ENCODE data around the gene SLIT2. TPM values are rescaled to one million over a fixed set of nuclear protein-coding genes. Genes with fewer than 3 reads are reported as not detected.

The SLIT2 gene
- total RNA-seq, 2 donors from 2014 or later: not detected

DNA sequence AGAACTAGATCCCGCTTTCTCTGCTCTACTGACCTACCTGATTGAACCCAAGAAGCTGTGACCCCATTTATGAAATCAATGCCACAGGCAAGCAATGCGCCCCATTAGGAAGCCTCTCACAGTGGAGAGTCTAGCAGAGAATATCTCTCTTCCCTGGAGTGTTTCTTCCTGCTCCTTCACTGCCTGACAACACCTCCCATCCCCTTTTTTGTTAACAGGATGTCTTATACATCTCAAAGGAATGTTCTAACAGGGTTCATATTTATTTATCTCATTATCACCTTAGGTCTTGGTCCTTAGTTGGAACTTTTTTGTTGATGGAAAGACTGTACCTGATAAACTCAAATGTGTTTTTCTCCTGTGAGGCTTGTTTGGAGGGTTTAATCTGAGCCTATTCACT lies 35.5 kb downstream of the SLIT2 start:
- no peak for DNase-seq (ENCODE audit: low spot score in 2 of 2)
- H3K9me3 Mint-ChIP-seq: peaks cover 4 to 8% of the 10 kb centered on the region in 2 donors
- no peak for ATAC-seq
- H3K27ac Mint-ChIP-seq: no peak overlapping the region
- H3K36me3 Mint-ChIP-seq: no peaks in the 10 kb centered on the region

DNA sequence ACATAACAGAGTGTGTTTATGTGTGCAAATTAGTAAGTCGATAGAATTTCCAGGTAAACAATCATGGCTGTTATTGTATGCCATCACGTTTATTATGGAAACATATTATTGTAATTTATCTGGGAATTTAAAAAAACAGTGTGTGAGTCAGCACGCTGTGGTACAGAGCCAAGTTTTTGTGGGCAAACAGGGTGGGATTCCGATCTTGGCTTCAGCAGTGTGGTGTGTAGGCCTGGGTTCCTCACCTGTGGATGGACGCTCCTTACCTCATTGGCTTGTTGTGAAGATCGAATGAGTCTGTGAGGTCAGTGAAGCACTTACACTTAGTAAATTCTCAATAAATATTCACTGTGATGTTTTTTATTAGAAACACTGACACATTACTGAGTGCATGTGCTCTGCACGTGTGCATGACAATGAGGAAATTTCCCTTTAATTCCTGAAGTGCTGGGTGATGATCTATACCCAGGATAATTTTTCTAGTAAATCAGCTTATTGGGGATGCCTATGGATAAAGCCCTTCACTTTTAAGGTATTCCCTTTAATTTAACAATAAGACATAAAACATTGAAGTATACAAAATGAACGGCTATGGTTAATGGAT lies 36.4 kb downstream of the SLIT2 start:
- H3K36me3 Mint-ChIP-seq: no peaks in the 10 kb centered on the region
- ATAC-seq (no peak), DNase-seq (ENCODE audit: low spot score in 2 of 2) (no peak)
- no peak overlapping the region for H3K27ac Mint-ChIP-seq
- H3K9me3 Mint-ChIP-seq: peaks cover 4 to 10% of the 10 kb centered on the region in 2 donors

DNA sequence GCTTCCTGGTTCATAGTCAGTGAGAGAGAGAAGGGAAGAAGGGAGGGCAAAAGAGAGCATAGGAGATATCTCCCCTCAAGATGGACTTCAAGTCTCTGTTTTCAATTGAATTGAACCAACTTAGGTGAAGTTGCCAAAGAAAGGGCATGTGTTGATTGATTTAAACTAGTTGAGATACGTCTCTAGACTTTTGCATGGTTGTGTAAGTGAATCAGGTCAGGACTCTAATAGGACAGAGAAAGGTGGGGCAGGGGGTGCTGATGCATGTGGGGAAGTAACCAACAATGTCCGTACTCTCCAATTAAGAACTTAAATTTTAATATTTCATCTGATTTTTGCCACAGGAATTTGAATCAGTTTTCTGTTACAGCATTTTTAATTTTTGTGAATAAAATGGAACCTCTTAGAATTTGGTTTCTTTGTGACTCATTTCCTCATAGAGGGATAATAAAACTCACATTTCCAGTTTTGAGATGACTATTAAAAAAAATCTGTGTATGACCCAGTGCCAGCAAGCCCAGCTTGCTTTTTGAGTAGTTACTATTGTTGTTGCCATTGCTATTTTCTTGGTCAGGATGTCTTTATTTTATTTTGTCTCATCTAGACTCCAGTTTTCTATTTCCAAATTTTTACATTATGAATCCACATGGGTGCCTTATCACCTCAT lies 37.3 kb downstream of the SLIT2 start:
- Mint-ChIP-seq H3K27ac (no peak overlapping the region), H3K9me3 (peaks cover 1 to 10% of the 10 kb centered on the region in 2 donors), H3K36me3 (no peaks in the 10 kb centered on the region)
- no peak for ATAC-seq
- DNase-seq (ENCODE audit: low spot score in 2 of 2): no peak

DNA sequence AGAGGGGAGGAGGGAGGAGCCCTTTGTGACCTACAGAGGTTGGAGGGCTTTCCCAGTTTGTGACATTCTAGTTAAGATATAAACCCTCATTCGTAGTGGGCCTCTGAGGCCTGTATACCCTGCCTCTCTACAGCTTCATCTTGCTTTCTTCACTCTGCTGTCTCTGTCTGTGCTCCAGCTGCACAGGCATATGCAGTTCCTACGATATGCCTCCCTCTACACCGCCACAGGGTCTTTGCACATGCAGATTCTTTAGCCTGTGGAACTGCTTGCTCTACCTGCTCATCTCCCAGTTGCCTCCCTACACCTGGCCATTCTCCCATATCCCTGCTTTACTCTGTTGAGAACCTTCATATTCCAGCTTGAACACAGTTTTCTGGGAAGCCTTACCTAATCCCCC lies 38.1 kb downstream of the SLIT2 start:
- H3K36me3 Mint-ChIP-seq: no peaks in the 10 kb centered on the region
- no peak overlapping the region for H3K27ac Mint-ChIP-seq
- H3K9me3 Mint-ChIP-seq: peaks cover 0 to 10% of the 10 kb centered on the region in 2 donors
- ATAC-seq (no peak), DNase-seq (ENCODE audit: low spot score in 2 of 2) (no peak)

DNA sequence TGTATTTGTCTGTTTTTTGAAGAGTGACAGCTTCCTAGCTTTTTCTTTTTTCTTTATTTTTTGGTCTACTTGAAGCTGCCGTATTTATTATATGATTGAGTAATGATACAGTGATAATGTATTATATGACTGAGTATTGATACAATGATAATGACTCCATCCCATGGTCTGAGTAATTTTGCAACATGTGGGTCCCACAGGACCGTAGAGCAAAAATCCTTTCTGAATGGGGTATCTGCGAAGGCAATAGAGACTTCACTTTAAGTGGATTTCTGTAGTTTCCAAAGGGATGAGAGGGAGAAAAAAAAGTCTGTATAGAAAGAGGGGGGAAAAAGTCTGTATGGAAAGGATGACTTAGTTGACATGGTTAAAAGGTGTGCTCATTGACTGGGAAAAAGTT lies 41.0 kb downstream of the SLIT2 start:
- no peak overlapping the region for H3K27ac Mint-ChIP-seq
- no peak for ATAC-seq
- no peak for DNase-seq (ENCODE audit: low spot score in 2 of 2)
- H3K36me3 Mint-ChIP-seq: no peaks in the 10 kb centered on the region
- peaks cover 0 to 10% of the 10 kb centered on the region in 2 donors for H3K9me3 Mint-ChIP-seq

DNA sequence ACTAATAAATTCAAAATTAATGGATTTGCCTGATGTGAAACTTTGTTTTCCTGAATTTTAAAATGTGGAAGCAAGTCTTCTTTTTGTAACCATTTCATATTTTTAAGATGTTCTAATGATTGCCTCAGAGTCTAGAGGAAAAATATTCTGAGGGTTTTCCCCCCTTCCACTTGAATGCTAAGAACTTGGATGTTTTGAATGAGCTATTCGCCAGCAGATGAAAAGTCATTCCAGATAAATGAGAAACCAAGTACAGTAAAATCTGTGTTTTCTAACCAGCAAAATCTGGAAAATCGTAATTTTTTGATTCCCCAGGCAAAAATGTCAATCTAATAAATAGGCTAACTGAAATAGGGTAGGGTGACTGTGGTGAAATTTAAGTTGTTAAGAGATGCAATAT lies 45.6 kb downstream of the SLIT2 start:
- Mint-ChIP-seq H3K36me3 (no peaks in the 10 kb centered on the region), H3K27ac (no peak overlapping the region), H3K9me3 (peaks cover 2% of the 10 kb centered on the region in 2 donors)
- DNase-seq (ENCODE audit: low spot score in 2 of 2) (no peak), ATAC-seq (no peak)

DNA sequence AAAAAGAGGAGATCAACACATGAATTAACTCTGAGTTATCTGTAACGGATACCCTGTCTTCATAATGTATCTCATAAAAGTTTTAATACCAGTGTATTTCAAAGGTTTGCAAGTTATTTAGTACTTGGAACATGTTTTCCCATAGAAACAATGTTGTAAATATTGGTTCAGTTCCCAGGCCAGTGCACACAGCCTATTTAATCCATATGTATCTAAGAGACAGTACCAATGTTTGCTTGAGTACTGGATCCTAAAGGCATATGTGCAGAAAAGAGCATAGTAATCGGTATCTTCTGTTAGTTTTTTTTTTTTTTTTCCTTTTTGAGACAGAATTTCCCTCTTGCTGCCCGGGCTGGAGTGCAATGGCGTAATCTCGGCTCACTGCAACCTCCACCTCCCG lies 46.1 kb downstream of the SLIT2 start:
- peaks cover 0 to 4% of the 10 kb centered on the region in 2 donors for H3K9me3 Mint-ChIP-seq
- H3K27ac Mint-ChIP-seq: no peak overlapping the region
- DNase-seq (ENCODE audit: low spot score in 2 of 2) (no peak), ATAC-seq (no peak)
- H3K36me3 Mint-ChIP-seq: no peaks in the 10 kb centered on the region

DNA sequence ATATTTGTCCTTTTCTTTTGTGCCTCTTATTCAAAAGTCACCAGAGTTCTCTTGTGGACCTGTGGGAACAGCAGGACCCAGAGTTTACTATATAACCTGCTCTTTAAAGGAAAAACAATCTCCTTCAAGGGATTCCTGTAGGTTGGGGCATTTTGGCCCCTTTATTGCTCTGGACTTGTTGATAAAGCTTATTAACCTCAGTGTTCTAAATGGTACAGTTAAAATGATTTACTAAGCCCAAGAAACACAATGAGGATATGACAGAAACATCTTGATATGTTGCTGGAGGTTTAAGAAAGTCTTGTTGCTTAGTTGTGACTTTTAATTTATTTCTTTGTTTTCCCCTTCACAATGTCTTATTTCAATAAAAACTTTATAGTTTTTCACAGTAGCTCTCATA lies 46.8 kb downstream of the SLIT2 start:
- Mint-ChIP-seq H3K9me3 (peaks cover under 1 to 4% of the 10 kb centered on the region in 2 donors), H3K27ac (no peak overlapping the region), H3K36me3 (no peaks in the 10 kb centered on the region)
- ATAC-seq (no peak), DNase-seq (ENCODE audit: low spot score in 2 of 2) (no peak)

DNA sequence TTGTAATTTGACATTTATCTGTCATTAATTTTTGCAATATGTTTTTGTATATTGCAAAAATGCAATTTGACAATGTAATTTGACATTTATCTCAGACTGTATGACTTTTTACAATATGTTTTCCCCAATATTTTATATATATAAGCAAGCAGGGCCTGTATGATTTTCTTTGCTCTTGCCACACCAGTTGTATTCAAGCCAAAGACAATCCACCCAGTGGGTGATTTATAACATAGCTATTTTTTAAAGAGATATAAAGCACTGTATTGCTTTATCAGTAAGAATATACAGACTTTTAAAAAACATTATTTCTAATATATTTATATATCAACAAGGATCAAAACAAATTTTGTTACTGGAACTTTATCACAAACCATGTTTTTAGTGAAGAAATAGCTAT lies 47.3 kb downstream of the SLIT2 start:
- Mint-ChIP-seq H3K27ac (no peak overlapping the region), H3K9me3 (peaks cover 4% of the 10 kb centered on the region in 2 donors), H3K36me3 (no peaks in the 10 kb centered on the region)
- DNase-seq (ENCODE audit: low spot score in 2 of 2): no peak
- ATAC-seq: no peak

DNA sequence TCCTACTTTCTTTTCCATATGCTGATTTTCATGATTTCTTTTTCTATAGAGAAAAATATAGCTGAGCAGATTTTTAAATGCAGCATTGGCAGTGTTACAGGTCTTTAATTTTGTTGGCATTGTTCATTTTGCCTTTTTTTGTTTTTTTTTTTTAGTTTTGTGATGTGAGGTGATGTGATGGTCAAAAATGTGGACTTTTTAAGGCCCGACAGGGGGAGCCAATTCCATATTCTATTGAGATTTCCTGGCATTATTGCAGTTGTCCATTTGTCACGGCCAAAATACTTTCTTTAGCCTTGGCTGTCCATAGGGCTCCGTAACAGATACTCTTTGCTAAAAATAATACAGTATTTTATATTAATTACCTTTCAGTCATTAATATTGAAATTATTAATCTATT lies 47.8 kb downstream of the SLIT2 start:
- Mint-ChIP-seq H3K36me3 (no peaks in the 10 kb centered on the region), H3K27ac (no peak overlapping the region), H3K9me3 (peaks cover 4% of the 10 kb centered on the region in 2 donors)
- no peak for DNase-seq (ENCODE audit: low spot score in 2 of 2)
- no peak for ATAC-seq

DNA sequence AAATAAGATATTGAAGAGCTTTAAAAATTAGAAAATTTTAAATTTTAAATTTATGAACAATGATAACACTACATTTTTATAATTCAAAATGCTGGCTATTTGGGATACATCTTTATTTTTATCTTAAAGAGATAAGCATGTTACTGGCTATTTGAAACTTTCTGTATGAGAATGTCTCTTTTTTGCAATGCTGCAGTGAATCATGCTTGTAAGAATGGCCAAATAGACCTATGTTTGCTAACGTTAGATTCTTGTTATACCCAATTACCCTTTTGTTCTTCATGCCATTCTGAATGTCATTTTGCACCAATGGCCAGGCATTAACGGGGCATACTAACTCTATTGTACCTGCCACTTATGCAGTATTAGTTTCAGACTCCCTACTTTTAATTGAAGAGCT lies 49.5 kb downstream of the SLIT2 start:
- Mint-ChIP-seq H3K36me3 (no peaks in the 10 kb centered on the region), H3K9me3 (peaks cover 4% of the 10 kb centered on the region in 2 donors), H3K27ac (no peak overlapping the region)
- ATAC-seq (no peak), DNase-seq (ENCODE audit: low spot score in 2 of 2) (no peak)

Data from activated naive CD4-positive, alpha-beta T cell treated with anti-CD3 and anti-CD28 coated beads, Interleukin-2, amount 50 U/mL, for 72 hours (primary cell).